Osteoblast (primary cell): ENCODE results near the gene PLBD2. TPM values are rescaled to one million over a fixed set of nuclear protein-coding genes. Genes with fewer than 3 reads are reported as not detected.

ENCODE experiments used
- DNase-seq: peaks from one replicate; pipeline ENCODE4 v3.0.0; 2011; ENCODE audit warnings: low spot score, mixed read lengths; ENCODE audit not compliant: insufficient read length; ENCODE audit errors: missing footprints
- H2AFZ ChIP-seq: 2 replicates; pipeline ENCODE4 v1.6.0; 2011; ENCODE audit warnings: mild to moderate bottlenecking, low read length
- H3K27ac ChIP-seq: 2 replicates; pipeline ENCODE4 v1.5.1; 2011; ENCODE audit warnings: mild to moderate bottlenecking, low read depth, low read length, moderate library complexity
- H3K27me3 ChIP-seq: 2 replicates; pipeline ENCODE4 v1.6.0; 2012; ENCODE audit warnings: mild to moderate bottlenecking, control low read depth, inconsistent platforms, low read length, moderate library complexity; ENCODE audit not compliant: insufficient read depth
- H3K36me3 ChIP-seq: 2 replicates; pipeline ENCODE4 v1.5.1; 2011; ENCODE audit warnings: mild to moderate bottlenecking, low read length, control low read depth, moderate library complexity; ENCODE audit not compliant: insufficient read depth
- H3K4me1 ChIP-seq: 2 replicates; pipeline ENCODE4 v1.5.1; 2011; ENCODE audit warnings: mild to moderate bottlenecking, low read length, control low read depth, moderate library complexity; ENCODE audit not compliant: insufficient read depth
- H3K4me2 ChIP-seq: 2 replicates; pipeline ENCODE4 v1.6.0; 2011; ENCODE audit warnings: mild to moderate bottlenecking, low read length; ENCODE audit not compliant: insufficient read depth
- H3K4me3 ChIP-seq: fragments of 200-600 bp; sonication (generic); 3 replicates; pipeline ENCODE4 v1.5.1; 2012; ENCODE audit warnings: mild to moderate bottlenecking, low read length, inconsistent platforms; ENCODE audit not compliant: insufficient read depth
- H3K79me2 ChIP-seq: 2 replicates; pipeline ENCODE4 v1.6.0; 2012; ENCODE audit warnings: mild to moderate bottlenecking, low read length, control low read depth, inconsistent platforms; ENCODE audit not compliant: insufficient read depth
- H3K9me3 ChIP-seq: 2 replicates; pipeline ENCODE4 v1.5.1; 2011; ENCODE audit warnings: low read depth, low read length, control low read depth
- H4K20me1 ChIP-seq: 2 replicates; pipeline ENCODE4 v1.6.0; 2012; ENCODE audit warnings: mild to moderate bottlenecking, low read length, control low read depth; ENCODE audit not compliant: insufficient read depth
- total RNA-seq: library from RNA; depleted of rRNA; stranded (reverse); fragments of >200 nt; gene quantifications from 2 replicates; pipeline ENCODE4 v1.2.3, GENCODE V29; 2012
- TF ChIP-seq, protein P1 (sequence below): IDR thresholded peaks from 2 replicates; pipeline ENCODE4 v1.5.1; 2011; ENCODE audit warnings: mild to moderate bottlenecking, low read depth, low read length, moderate library complexity; ENCODE audit errors: extremely low read depth

Gene PLBD2
- total RNA-seq, 1 donor = 69.1 TPM

DNA sequence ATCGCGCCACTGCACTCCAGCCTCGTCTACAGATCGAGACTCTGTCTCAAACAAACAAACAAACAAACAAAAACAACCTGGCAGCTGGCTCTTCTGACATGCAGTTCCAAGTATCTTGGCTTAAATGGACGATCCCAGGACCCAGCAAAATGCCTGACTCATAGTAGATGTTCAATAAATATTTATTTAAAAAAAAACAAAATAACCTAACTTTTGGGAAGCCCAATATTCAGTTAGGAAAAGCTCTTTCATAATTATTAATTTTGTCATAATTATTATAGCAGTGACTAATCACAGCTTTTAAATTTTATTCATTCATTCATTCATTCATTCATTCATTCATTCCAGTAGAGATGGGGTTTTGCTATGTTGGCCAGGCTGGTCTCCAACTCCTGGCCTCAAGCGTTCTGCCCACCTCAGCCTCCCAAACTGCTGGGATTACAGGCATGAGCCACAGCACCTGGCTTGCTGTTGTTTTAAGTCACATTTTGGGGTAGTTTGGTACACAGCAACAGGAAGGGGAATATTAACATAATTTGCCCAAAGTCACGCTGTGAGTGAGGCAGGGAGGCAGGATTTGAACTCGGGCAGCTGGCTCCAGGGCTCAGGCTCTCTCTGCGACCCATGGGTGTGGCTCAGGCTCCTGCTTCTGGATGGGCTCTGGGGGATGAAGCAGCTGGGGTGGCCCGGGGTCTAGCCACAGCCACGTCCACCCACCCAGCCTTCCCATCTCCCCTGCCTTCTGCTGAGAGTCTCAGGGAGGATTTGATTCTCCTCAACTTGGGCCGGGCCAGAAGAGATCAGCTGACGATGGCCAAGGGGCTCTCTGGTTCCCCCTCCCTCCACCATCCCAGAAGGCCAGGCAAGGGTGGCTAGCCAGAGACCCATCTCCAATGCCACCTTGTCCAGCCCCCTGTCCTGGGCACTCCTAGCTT lies 42.9 kb downstream of the PLBD2 start:
- Histone ChIP-seq H3K4me2 (no peak overlapping the region), H3K79me2 (no peaks in the 10 kb centered on the region), H2AFZ (no peak overlapping the region), H3K27me3 (no peaks in the 10 kb centered on the region), H3K9me3 (no peaks in the 10 kb centered on the region), H3K4me1 (no peaks in the 10 kb centered on the region), H3K36me3 (no peaks in the 10 kb centered on the region), H4K20me1 (no peaks in the 10 kb centered on the region), H3K27ac (no peak overlapping the region), H3K4me3 (no peak overlapping the region)
- peak; percentile 76 for DNase-seq
- TF ChIP-seq, protein P1, sequence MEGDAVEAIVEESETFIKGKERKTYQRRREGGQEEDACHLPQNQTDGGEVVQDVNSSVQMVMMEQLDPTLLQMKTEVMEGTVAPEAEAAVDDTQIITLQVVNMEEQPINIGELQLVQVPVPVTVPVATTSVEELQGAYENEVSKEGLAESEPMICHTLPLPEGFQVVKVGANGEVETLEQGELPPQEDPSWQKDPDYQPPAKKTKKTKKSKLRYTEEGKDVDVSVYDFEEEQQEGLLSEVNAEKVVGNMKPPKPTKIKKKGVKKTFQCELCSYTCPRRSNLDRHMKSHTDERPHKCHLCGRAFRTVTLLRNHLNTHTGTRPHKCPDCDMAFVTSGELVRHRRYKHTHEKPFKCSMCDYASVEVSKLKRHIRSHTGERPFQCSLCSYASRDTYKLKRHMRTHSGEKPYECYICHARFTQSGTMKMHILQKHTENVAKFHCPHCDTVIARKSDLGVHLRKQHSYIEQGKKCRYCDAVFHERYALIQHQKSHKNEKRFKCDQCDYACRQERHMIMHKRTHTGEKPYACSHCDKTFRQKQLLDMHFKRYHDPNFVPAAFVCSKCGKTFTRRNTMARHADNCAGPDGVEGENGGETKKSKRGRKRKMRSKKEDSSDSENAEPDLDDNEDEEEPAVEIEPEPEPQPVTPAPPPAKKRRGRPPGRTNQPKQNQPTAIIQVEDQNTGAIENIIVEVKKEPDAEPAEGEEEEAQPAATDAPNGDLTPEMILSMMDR = no peak

DNA sequence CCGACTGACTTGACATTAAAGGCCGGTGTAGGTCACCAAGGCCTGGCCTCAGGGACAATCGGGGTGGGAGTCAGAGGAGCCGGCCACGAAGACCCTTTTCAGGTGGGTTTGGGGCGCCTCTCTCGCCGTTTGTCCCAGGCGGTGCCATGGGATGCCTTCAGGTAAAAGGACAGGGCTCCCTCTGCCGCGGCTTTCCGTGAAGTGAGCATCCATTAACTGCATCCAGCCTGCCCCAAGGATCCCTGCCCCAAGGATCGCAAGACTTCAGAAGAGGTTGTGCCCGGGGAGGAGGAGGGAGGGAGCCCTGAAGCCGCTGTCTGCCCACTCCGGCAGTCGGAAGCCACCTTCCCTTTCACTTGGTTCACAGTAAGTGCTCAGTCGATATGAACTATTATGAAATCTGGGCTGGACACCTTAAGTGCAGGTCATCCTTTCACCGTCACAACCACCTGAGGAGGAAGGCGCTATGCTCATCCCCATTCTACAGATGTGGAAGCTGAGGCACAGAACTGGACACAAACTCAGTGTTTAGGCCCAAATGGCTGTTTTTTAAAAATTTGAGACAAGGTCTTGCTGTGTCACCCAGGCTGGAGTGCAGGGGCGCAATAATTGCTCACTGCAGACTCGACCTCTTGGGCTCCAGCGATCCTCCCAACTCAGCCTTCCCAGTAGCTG lies 44.3 kb downstream of the PLBD2 start:
- Histone ChIP-seq H3K4me2 (no peak overlapping the region), H3K4me1 (no peaks in the 10 kb centered on the region), H3K27ac (no peak overlapping the region), H3K27me3 (no peaks in the 10 kb centered on the region), H3K4me3 (no peak overlapping the region), H3K36me3 (no peaks in the 10 kb centered on the region), H2AFZ (no peak overlapping the region), H4K20me1 (no peaks in the 10 kb centered on the region), H3K79me2 (no peaks in the 10 kb centered on the region), H3K9me3 (no peaks in the 10 kb centered on the region)
- DNase-seq = no peak
- TF ChIP-seq, protein P1 = no peak

GRCh38 chr12:113403435-113404415 lies 45.3 kb downstream of the PLBD2 start, which contains the start of gene SDS:
SDS (minus strand) TSS chr12:113403887; CDS start chr12:113399708, 4,179 bp downstream.
- TF ChIP-seq, protein P1 = no peak
- Histone ChIP-seq H3K27me3 (no peaks in the 10 kb centered on the region), H2AFZ (no peak within 1 kb of the TSS), H3K79me2 (no peaks in the 10 kb centered on the region), H3K4me3 (no peak within 1 kb of the TSS), H3K9me3 (no peaks in the 10 kb centered on the region), H4K20me1 (no peaks in the 10 kb centered on the region), H3K36me3 (no peaks in the 10 kb centered on the region), H3K4me1 (no peaks in the 10 kb centered on the region), H3K4me2 (peak within 1 kb of the TSS; percentile 29), H3K27ac (no peak within 1 kb of the TSS)
- peak; percentile 68 for DNase-seq
